IMR-90 (cell line): ENCODE measurements around the gene STRC. TPM values are rescaled to one million over a fixed set of nuclear protein-coding genes. Genes with fewer than 3 reads are reported as not detected.
"Not testable (repeated sequence)": the region's sequence is repeated elsewhere in the genome, so short reads cannot be mapped to it uniquely, and the experiment has no call there.

Source experiments
- ATAC-seq: fragments of 200-7000 bp; cut with Tn5 transposase; 2 replicates; pipeline ENCODE4 v1.9.1; 2020; ENCODE audit warnings: low read depth, mild to moderate bottlenecking, moderate library complexity
- Bru-seq: library from RNA; stranded (reverse); fragments of 400-500 nt; gene quantifications from one replicate; lab custom pipeline; 2021; lab: Mats Ljungman, UMichigan
- BruChase-seq, 2 experiments: library from RNA; stranded (reverse); fragments of 400-500 nt; gene quantifications; one replicate each; lab custom pipeline; 2021; lab: Mats Ljungman, UMichigan
- BruUV-seq: library from RNA; stranded (reverse); fragments of 400-500 nt; replicated peaks from 2 replicates; lab custom pipeline; 2021; lab: Mats Ljungman, UMichigan
- CTCF ChIA-PET: fragments of 300-600 bp; formaldehyde crosslinking; extraction: SDS; loops from one replicate; lab custom pipeline; 2021; ENCODE audit warnings: antibody characterized with exemption; lab: Yijun Ruan, JAX
- POLR2A ChIA-PET: fragments of 300-600 bp; sonication (Branson Sonifier 250); formaldehyde crosslinking; loops from one replicate; lab custom pipeline; 2022; ENCODE audit warnings: antibody characterized with exemption; ENCODE audit not compliant: unreplicated experiment; lab: Charles Lee
- DNase-seq: peaks from one replicate; pipeline ENCODE4 v3.0.0; 2013
- H2AFZ ChIP-seq: replicated peaks from 2 replicates; pipeline ENCODE3; 2013; ENCODE audit warnings: low read length, mild to moderate bottlenecking; ENCODE audit not compliant: poor library complexity
- H2AK5ac ChIP-seq: 2 replicates; pipeline ENCODE4 v1.6.1; 2013; ENCODE audit warnings: low read depth, low read length, inconsistent platforms
- H2AK9ac ChIP-seq: replicated peaks from 2 replicates; pipeline ENCODE3; 2013; ENCODE audit warnings: mild to moderate bottlenecking, low read depth, low read length, moderate library complexity; ENCODE audit not compliant: poor library complexity
- H2BK120ac ChIP-seq: 2 replicates; pipeline ENCODE4 v1.6.1; 2013; ENCODE audit warnings: low read depth, low read length, inconsistent platforms
- H2BK15ac ChIP-seq: 3 replicates; pipeline ENCODE4 v1.6.1; 2013; ENCODE audit warnings: low read depth, low read length, inconsistent platforms
- H2BK20ac ChIP-seq: 2 replicates; pipeline ENCODE4 v1.6.1; 2013; ENCODE audit warnings: low read depth, mild to moderate bottlenecking, inconsistent platforms, low read length, moderate library complexity
- H2BK5ac ChIP-seq: 2 replicates; pipeline ENCODE4 v1.6.1; 2013; ENCODE audit warnings: mild to moderate bottlenecking, low read depth, low read length, inconsistent platforms; ENCODE audit not compliant: poor library complexity, severe bottlenecking
- H3K14ac ChIP-seq: replicated peaks from 2 replicates; pipeline ENCODE4 v1.6.1; 2013; ENCODE audit warnings: low read depth, low read length, inconsistent platforms
- H3K18ac ChIP-seq: 2 replicates; pipeline ENCODE4 v1.6.1; 2013; ENCODE audit warnings: low read depth, low read length, control low read depth
- H3K23ac ChIP-seq: 2 replicates; pipeline ENCODE4 v1.6.1; 2013; ENCODE audit warnings: low read depth, low read length, inconsistent platforms
- H3K27ac ChIP-seq: 2 replicates; pipeline ENCODE4 v1.5.1; 2013; ENCODE audit warnings: mild to moderate bottlenecking, control low read depth, low read length; ENCODE audit not compliant: insufficient read depth
- H3K27me3 ChIP-seq: 2 replicates; pipeline ENCODE4 v1.6.1; 2013; ENCODE audit warnings: low read length; ENCODE audit not compliant: control insufficient read depth, insufficient read depth
- H3K36me3 ChIP-seq: 2 replicates; pipeline ENCODE4 v1.6.1; 2013; ENCODE audit warnings: low read length, mixed read lengths; ENCODE audit not compliant: control insufficient read depth, insufficient read depth
- H3K4ac ChIP-seq: 2 replicates; pipeline ENCODE4 v1.6.1; 2013; ENCODE audit warnings: low read depth, low read length, inconsistent platforms
- H3K4me1 ChIP-seq: 2 replicates; pipeline ENCODE4 v1.6.1; 2013; ENCODE audit warnings: low read length, mixed read lengths; ENCODE audit not compliant: control insufficient read depth, insufficient read depth
- H3K4me2 ChIP-seq: 2 replicates; pipeline ENCODE4 v1.6.1; 2013; ENCODE audit warnings: low read depth, mild to moderate bottlenecking, control low read depth, low read length, moderate library complexity
- H3K4me3 ChIP-seq: 2 replicates; pipeline ENCODE4 v1.5.1; 2013; ENCODE audit warnings: low read depth, mild to moderate bottlenecking, control low read depth, low read length, moderate library complexity; ENCODE audit not compliant: insufficient read depth
- H3K56ac ChIP-seq: 2 replicates; pipeline ENCODE4 v1.6.1; 2013; ENCODE audit warnings: low read length, inconsistent platforms; ENCODE audit not compliant: insufficient read depth; ENCODE audit errors: extremely low read depth
- H3K79me1 ChIP-seq, 2 experiments: 2 replicates each; pipeline ENCODE4 v1.6.1; 2013; ENCODE audit warnings: low read length in 2 of 2, inconsistent platforms in 1 of 2, low read depth in 1 of 2
- H3K9ac ChIP-seq: 2 replicates; pipeline ENCODE4 v1.6.1; 2013; ENCODE audit warnings: low read depth, low read length, control low read depth
- H3K9me1 ChIP-seq: 2 replicates; pipeline ENCODE4 v1.6.1; 2013; ENCODE audit warnings: low read length, inconsistent platforms; ENCODE audit not compliant: insufficient read depth
- H3K9me3 ChIP-seq: 2 replicates; pipeline ENCODE4 v1.6.1; 2013; ENCODE audit warnings: low read length; ENCODE audit not compliant: control insufficient read depth, insufficient read depth
- H4K20me1 ChIP-seq: 2 replicates; pipeline ENCODE4 v1.6.1; 2013; ENCODE audit warnings: low read length, inconsistent platforms; ENCODE audit not compliant: insufficient read depth
- H4K5ac ChIP-seq: 2 replicates; pipeline ENCODE4 v1.6.1; 2013; ENCODE audit warnings: mild to moderate bottlenecking, low read depth, low read length, control low read depth
- H4K8ac ChIP-seq, 2 experiments: 2 replicates each; pipeline ENCODE4 v1.6.1; 2013; ENCODE audit warnings: low read depth in 2 of 2, low read length in 2 of 2, control low read depth in 1 of 2, inconsistent platforms in 1 of 2
- H4K91ac ChIP-seq: 2 replicates; pipeline ENCODE4 v1.6.1; 2013; ENCODE audit warnings: low read depth, low read length, inconsistent platforms; ENCODE audit not compliant: insufficient read depth
- WGBS, 2 experiments: methylation state at CpG; one replicate each; pipeline versions ENCODE4 v1.1.5 to v1.1.7; 2013; ENCODE audit warnings: missing lambda C conversion rate in 2 of 2; ENCODE audit not compliant: insufficient read length in 1 of 2; ENCODE audit errors: extremely low coverage in 2 of 2; 5-methylcytosine and 5-hydroxymethylcytosine counted together
- dilution Hi-C: fragments of 300-500 bp; cut with HindIII; formaldehyde crosslinking; loops from one replicate; pipeline ENCODE4 v1.14.3; 2018; ENCODE audit warnings: low sequenced_read_pairs; ENCODE audit not compliant: unreplicated experiment
- in situ Hi-C: fragments of 300-500 bp; cut with MboI; formaldehyde crosslinking; loops from 3 replicates; pipeline ENCODE4 v1.14.3; 2019; ENCODE audit warnings: low sequenced_read_pairs, inconsistent platforms, mixed read lengths
- intact Hi-C: fragments of 100-400 bp; cut with micrococcal nuclease; formaldehyde crosslinking; loops from 2 replicates; pipeline ENCODE4 v1.10.0; 2022
- long read RNA-seq: library from polyadenylated mRNA; unstranded; transcript quantifications from one replicate; pipeline ENCODE4 v2.0.0, GENCODE V29; 2021; ENCODE audit not compliant: unreplicated experiment
- polyA plus RNA-seq, 3 experiments: library from polyadenylated mRNA; depleted of rRNA; stranded (reverse); fragments of >200 nt; gene quantifications; 2 replicates each; pipeline ENCODE4 v1.2.3, GENCODE V29; 2012; ENCODE audit warnings: low replicate concordance in 1 of 3
- total RNA-seq: library from RNA; depleted of rRNA; stranded (reverse); fragments of >200 nt; gene quantifications from 2 replicates; pipeline ENCODE4 v1.2.3, GENCODE V29; 2012; rRNA removed

STRC gene
- total RNA-seq (not detected in 2 replicates), polyA plus RNA-seq (2012; rRNA removed) (0.20 TPM in 1 of 2 replicates, not detected in the other), Bru-seq, nascent RNA (not detected), BruChase-seq, experiment 1, labeled RNA remaining after a 6-hour chase (percentile 21 among the genes with signal in this experiment), BruChase-seq, experiment 2, labeled RNA remaining after a 2-hour chase (percentile 13 among the genes with signal in this experiment)
- not detected in 2 replicates for polyA plus RNA-seq (2012; cell fraction: cytosol; rRNA removed)
- polyA plus RNA-seq (2012; cell fraction: nucleus; rRNA removed; ENCODE audit: low replicate concordance): 0.25 and 0.45 TPM in 2 replicates
- long read RNA-seq: 0 reads

- H3K4me2 ChIP-seq, H4K91ac ChIP-seq, H4K5ac ChIP-seq, dilution Hi-C loops, H3K9me3 ChIP-seq, DNase-seq, CTCF ChIA-PET, H3K27ac ChIP-seq, H2BK120ac ChIP-seq, in situ Hi-C loops, H4K20me1 ChIP-seq, H3K14ac ChIP-seq, H2BK15ac ChIP-seq, H3K56ac ChIP-seq, H2BK20ac ChIP-seq, intact Hi-C loops, H3K4ac ChIP-seq, H3K79me1 ChIP-seq, H4K8ac ChIP-seq, H3K27me3 ChIP-seq, H3K23ac ChIP-seq, H3K36me3 ChIP-seq, H2BK5ac ChIP-seq, ATAC-seq, H2AK9ac ChIP-seq, H3K4me3 ChIP-seq, POLR2A ChIA-PET, H3K4me1 ChIP-seq, H2AK5ac ChIP-seq, H3K18ac ChIP-seq, H3K9me1 ChIP-seq, H3K9ac ChIP-seq, BruUV-seq, H2AFZ ChIP-seq: not testable (repeated sequence)
- WGBS, 2 experiments: no CpG with 5 or more reads among the region's 2 CpGs
These were observed at the start of gene STRC for GRCh38 chr15:43618700-43619099. Gene STRC (minus strand): TSS chr15:43618800. CDS start chr15:43618722, 78 bp downstream.

- H3K4me2 ChIP-seq, H3K18ac ChIP-seq, BruUV-seq, H3K4me1 ChIP-seq, H3K9ac ChIP-seq, H3K27ac ChIP-seq, H2AFZ ChIP-seq, H4K91ac ChIP-seq, intact Hi-C loops, H4K8ac ChIP-seq, H2BK120ac ChIP-seq, H2BK15ac ChIP-seq, POLR2A ChIA-PET, DNase-seq, H2BK20ac ChIP-seq, H3K27me3 ChIP-seq, H3K9me3 ChIP-seq, dilution Hi-C loops, H3K56ac ChIP-seq, H3K36me3 ChIP-seq, H3K9me1 ChIP-seq, H3K4me3 ChIP-seq, H2BK5ac ChIP-seq, H3K4ac ChIP-seq, H3K23ac ChIP-seq, H3K14ac ChIP-seq, CTCF ChIA-PET, in situ Hi-C loops, H3K79me1 ChIP-seq, H4K5ac ChIP-seq, H2AK5ac ChIP-seq, H4K20me1 ChIP-seq, H2AK9ac ChIP-seq: not testable (repeated sequence)
- ATAC-seq: peak; percentile 67
- WGBS, 2 experiments: no CpG with 5 or more reads among the region's 1 CpG
These were observed 47.6 kb upstream of the STRC start for GRCh38 chr15:43666177-43666576.
